ENCODE results near the gene BHLHA15.

DNA sequence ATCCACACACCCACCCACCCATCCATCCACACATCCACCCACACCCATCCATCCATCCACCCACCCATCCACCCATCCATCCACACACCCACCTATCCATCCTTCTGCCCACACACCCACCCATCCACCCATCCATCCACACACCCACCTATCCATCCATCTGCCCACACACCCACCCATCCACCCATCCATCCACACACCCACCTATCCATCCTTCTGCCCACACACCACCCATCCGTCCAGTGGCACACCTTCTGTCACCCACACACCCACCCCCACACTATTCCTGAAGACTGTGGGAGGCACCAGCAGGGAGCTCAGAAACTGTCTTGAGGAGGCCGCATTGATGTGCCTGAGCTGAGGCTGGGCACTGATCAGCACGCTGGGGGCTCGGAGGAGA is 31.7 kb downstream of the BHLHA15 start:
- no peak for TF ChIP-seq POLR2A (IDR thresholded peaks at IDR 0.05)
- no peak for TF ChIP-seq EP300 (IDR thresholded peaks at IDR 0.05)

Data from gastroesophageal sphincter (tissue), 2 donors.